Hematopoietic multipotent progenitor cell treated with erythropoietin and hydrocortisone succinate and interleukin-3 and kit ligand, for 6 days (in vitro differentiated cells): ENCODE data around the gene COMTD1.
A peak's percentile ranks its signal among the peaks of the same experiment; 100 is the strongest.
"Not testable (repeated sequence)": the region's sequence is repeated elsewhere in the genome, so short reads cannot be mapped to it uniquely, and the experiment has no call there.

Source experiments
- DNase-seq: peaks from one replicate; pipeline ENCODE4 v3.0.0-alpha.2; 2015

The COMTD1 gene

DNA sequence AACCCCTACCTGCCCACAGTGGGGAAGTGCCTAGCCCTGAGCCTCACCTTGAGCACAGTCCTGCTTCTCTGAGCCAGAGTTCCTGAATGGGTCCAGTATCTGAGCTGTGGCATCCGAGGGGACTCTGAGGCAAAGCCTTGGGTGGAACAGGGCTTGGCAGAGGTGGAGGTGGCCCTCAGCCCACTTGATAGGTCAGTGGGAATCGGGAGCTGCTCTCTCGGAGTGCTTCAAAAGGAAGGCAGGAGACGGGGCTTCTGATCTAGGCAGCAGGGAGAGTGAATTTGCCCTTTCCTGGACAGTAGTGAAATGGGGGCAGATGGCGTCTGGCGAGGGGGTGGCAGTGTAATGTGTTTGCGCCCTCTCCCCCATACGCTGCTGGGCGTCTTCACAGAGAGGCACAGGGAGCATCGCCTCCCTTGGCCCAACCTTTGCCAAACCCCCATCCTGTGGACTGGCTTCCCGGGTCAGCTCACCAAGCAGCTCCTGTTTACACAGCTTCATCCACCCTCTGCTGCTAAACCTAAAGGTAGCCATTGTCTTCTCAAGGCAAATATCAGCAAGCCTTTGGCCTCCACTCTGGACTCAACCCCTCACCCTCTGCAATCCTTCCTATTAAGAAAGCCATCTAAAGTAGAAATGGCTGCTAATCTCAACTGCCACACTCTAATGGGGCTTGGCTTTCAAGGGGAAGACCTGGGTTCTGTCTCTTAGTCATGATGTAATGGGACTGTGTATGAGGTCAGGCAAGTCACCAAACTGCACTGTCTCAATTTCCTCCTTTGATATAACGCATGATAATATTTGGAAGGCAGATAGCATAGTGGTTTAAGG is 46.3 kb downstream of the COMTD1 start:
- peak; percentile 40 for DNase-seq

- not testable (repeated sequence) for DNase-seq
Observed at GRCh38 chr10:75188522-75188921, 47.2 kb downstream of the COMTD1 start.

DNA sequence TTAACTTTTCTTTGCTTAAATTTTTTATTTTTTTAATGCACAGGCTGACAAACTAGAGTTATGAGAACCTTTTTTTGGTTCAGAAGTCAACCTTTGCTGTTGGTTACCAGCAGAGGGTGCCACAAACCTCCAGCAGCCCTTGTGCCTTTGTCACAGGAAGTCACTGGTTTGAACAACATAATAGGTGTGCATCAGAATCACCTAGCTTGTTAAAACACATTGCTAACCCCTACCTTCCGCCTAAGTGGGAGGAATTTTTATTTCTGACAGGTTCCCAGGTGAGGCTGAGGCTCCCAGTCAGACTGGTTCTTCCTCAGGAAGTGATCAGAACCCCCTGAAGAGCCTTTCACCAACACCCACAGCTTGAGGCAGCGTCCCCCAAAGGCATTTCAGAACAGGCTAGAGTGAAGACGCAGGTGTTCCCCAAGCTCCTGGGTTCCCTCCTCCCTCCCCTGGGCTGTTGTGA is 47.8 kb downstream of the COMTD1 start:
- DNase-seq: peak; percentile 85

DNA sequence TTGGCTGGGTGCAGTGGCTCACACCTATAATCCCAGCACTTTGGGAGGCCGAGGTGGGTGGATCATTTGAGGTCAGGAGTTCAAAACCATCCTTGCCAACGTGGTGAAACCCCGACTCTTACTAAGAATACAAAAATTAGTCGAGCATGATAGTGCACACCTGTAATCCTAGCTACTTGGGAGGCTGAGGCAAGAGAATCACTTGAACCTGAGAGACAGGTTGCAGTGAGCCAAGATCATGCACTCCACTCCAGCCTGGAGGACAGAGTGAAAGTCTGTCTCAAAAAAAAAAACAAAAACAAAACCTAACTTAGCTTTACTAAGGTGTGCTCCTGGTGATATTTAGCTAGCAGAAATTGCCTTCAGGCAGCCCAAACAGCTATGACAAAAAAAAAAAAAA is 49.4 kb downstream of the COMTD1 start:
- DNase-seq: no peak
